Measurements from ENCODE around the gene SH3BP5. TPM values are rescaled to one million over a fixed set of nuclear protein-coding genes. Genes with fewer than 3 reads are reported as not detected.

The SH3BP5 gene
- total RNA-seq, 1 experiment from 2014 or later = 5.2 TPM

GRCh38 chr3:15301761-15302160 is 30.6 kb downstream of the SH3BP5 start:
- no peak for DNase-seq (ENCODE audit: extremely low read depth, low read depth)

DNA sequence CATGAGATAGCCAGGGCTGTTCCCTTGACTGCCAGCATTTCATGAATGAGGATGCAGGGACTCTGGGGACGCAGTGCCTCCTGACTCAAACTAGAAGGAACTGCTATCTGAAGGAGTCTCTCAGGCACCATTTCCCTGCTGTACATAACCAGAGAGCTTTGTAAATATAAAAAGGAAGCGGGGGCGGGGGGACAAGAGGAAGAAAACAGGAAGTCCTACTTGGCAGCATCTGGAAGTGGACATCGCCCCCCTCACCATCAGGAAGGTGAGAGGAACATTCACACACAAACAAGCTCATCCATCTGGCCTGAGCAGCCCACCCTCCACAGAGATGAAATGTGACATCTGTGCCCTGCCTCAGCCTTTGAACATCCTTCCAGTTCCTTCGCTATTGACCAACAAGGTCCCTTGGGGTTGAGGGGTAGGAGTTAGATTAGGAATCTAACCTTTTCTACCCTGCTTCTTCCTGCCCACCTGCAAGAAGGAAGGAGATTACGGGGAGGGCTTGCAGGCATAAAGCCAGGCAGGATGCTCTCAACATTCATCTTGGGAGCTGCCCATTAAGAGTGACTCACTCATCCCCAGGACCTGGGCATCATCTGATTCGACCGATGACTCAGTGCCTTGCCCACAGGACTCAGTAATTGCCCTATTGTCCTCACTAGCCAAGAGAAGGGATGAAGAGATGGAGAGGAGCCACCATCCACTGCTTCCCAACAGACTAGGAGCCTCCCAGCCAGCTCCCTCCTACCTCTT is 31.9 kb downstream of the SH3BP5 start:
- no peak for DNase-seq (ENCODE audit: extremely low read depth, low read depth)

DNA sequence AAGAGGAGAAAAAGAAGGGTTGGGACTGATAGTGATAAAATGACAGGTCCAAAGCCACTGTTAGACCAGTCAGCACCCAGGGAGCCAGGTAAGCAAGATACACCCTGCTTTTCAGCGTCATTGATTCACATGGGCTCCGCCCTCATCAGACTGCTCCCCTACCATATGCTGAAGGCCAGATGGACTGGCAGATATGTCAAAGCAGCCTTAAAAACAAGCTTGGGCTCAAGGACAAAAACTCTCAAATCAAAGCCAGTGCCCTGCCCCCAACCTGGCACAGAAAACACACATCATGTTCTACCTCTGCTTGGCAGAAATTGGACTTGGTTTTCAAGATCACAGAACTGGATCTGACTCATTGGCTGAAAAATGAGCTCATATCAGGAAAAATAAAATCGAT is 33.4 kb downstream of the SH3BP5 start:
- no peak for DNase-seq (ENCODE audit: extremely low read depth, low read depth)

DNA sequence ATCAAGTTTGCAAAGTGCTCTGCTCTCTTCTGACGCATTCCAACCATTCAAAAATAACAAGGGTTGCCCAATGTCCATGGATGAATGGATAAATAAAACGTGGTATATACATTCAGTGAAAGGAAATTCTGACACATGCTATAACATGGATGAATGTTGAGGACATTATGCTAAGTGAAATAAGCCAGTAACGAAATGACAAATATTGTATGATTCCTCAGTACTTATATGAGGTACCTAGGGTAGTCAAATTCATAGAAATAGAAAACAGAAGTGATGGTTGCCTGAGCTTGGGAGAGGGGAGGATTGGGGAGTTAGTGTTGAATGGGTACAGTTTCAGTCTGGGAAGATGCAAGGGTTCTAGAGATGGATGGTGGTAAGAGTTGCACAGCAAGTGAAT is 33.9 kb downstream of the SH3BP5 start:
- DNase-seq (ENCODE audit: extremely low read depth, low read depth) = no peak

- no peak for DNase-seq (ENCODE audit: extremely low read depth, low read depth)
Observed at GRCh38 chr3:15297608-15298350, 34.6 kb downstream of the SH3BP5 start.

DNA sequence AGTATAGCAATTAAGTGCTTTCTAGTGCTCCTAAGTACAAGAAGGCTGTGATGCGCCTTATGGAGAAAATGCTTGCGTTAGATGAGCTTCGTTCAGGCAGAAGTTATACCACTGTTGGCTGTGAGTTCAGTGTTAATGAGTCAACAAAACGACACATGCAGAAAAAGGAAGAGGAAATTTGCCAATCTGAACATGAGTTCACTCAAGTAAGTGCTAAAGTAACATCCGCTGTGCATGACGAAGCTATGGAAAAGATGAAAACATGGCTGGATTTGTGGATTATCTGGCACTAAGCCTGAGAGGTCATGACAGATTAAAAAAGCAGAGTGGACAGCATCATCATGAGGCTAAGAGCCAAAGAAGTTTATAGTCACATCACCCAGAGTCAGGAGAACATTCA is 36.9 kb downstream of the SH3BP5 start:
- DNase-seq (ENCODE audit: extremely low read depth, low read depth) = no peak

- no peak for DNase-seq (ENCODE audit: extremely low read depth, low read depth)
Observed at GRCh38 chr3:15294929-15295328, 37.5 kb downstream of the SH3BP5 start.

- DNase-seq (ENCODE audit: extremely low read depth, low read depth) = no peak
Observed at GRCh38 chr3:15292765-15293522, 39.4 kb downstream of the SH3BP5 start.

GRCh38 chr3:15291589-15292541 is 40.5 kb downstream of the SH3BP5 start:
- DNase-seq (ENCODE audit: extremely low read depth, low read depth) = no peak

DNA sequence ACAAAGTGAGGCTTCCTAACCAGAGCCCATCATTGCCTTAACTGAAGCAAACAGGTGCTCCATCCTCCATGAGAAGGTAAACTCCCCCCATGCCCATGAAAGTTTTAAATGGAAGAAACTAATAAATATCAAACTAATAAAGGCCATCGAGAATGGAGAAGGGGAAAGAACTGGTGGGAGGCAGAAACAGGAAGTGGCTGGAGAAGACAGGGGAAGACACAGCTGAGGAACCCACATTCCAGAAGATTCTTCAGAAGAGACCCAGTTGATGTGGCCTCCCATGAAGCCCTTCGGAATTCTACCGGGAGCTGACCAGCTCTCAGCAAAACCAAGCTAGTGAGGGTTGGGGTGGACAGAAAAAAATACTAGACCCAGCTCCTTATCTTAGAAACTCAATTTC is 41.6 kb downstream of the SH3BP5 start:
- DNase-seq (ENCODE audit: extremely low read depth, low read depth) = no peak

- no peak for DNase-seq (ENCODE audit: extremely low read depth, low read depth)
Observed at GRCh38 chr3:15289661-15290060, 42.7 kb downstream of the SH3BP5 start.

DNA sequence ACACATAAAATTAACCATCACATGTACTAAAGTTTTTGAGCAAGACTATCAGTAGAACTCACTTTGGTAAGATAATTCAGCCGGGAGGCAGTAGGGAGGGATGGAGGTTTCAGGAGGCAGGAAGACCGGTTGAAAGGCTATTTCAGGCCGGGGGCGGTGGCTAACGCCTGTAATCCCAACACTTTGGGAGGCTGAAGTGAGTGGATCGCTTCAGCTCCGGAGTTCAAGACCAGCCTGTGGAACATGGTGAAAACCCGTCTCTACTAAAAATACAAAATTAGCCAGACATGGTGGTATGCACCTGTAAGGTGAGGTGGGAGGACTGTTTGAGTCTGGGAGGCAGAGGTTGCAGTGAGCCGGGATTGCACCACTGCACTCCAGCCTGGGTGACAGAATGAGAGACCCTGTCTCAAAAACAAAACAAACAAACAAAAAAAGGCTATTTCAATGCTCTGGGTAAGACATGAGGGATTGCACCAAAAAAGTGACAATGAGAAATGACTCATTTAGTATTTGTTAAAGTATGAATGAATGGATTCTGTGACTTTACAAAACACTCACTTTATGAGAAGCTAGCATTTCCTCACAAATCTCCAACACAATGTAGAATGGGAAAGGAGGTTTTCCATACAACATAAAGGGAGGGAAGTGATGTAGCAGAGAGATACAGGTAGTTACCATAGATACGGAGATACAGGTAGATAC is 43.9 kb downstream of the SH3BP5 start:
- no peak for DNase-seq (ENCODE audit: extremely low read depth, low read depth)

DNA sequence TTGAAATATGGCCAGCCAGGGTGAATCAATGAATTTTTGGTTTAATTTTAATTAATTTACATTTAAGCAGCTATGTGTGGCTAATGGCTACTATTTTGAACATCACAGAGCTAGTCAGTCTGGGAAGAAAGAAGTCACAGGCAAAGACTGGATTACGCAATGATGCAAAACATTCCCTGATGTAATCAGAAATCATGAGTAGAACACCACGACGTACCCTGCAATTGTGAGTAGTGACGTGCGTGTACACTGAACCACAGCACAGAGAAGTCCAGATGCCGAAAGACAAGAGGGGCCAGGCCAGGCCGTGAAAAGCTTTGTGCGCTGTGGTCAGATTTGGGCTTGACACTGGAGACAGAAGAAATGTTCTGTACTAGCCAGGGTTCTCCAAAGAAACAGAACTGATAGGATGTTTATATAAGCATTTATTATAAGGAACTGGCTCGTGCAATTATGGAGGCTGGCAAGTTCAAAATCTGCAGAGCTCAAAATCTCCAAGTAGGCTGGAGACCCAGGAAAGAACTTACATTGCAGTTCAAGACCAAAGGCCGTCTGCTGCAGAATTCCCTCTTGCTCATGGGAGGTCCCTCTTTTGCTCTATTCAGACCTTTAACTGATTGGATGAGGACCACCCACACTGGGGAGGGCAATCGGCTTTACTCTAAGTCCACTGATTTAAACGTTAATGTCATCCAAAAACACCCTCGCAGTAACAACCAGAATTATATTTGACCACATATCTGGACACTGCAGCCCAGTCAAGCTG is 44.6 kb downstream of the SH3BP5 start:
- no peak for DNase-seq (ENCODE audit: extremely low read depth, low read depth)

DNA sequence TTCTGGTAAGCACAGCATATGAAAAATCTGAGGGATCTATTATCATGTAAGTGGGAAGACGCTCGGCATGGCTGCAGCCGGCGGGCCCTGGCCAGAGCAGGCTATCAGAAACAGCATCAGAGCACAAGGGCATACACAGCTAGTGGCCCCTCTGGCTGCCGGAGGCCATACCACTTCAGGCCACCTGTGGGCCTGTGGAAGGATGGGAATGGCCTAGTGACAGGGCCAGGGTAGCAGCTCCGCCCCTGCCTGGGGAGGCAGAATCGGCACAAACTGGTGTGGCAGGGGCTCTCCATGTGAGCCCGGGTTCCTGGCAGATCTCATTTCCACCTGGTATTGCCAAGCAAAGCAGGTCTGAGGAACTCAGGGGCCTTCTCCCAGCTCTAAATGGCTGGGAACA is 46.4 kb downstream of the SH3BP5 start:
- no peak for DNase-seq (ENCODE audit: extremely low read depth, low read depth)

DNA sequence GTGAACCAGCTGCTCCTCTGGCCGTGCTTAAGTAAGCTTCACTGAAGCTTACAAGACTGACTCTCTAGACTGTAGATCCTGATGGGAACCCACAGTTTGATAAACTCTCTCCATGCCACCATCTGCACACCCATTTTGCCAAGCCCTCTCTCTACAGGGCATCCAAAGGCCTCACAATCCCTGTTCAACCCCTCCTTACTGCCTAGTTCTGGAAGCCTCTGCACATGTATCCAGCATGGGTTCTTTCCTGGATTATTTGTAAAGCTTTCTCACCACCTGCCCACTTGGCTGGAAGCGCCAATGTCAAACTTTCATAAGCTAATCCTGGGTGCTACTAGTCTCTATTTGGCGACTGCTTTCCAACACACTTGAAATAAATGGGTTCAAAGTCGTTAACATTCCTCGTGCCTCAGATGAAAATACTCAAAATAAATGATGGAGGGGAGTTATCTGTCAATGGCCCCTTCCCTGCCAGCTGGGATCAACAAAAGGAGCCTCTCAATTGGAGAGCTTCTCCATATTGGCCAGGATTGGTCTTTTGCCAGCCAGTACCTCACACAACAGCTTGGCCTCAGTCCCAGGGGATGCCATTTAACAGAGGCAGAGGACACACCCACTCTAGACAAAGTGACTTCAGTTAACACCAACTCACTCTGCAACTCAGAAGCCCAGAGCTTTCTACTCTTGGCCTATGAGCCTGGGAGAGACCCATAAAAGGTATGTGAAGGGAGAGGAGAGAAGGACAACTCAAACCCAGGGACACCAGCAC is 48.1 kb downstream of the SH3BP5 start:
- no peak for DNase-seq (ENCODE audit: extremely low read depth, low read depth)

DNA sequence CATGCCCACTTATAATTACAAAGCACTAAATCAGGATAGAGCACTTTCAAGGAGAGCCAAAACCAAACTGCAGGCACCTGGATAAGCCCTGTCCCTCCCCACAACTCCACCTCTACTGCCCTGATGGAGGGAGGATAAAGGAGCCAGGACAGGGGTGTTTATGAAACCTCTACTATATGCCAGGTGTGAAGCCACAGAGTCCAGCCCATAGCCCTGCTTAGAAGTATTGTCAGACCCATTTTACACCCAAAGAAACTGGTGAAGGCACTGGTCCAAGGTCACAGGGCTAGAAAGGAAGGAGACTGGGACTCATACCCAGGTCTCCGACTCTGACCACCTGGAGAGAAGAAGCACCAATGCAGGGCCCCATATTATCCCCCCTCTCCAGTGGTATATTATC is 48.7 kb downstream of the SH3BP5 start:
- no peak for DNase-seq (ENCODE audit: extremely low read depth, low read depth)

- no peak for DNase-seq (ENCODE audit: extremely low read depth, low read depth)
Observed at GRCh38 chr3:15281817-15282216, 50.6 kb downstream of the SH3BP5 start.

DNA sequence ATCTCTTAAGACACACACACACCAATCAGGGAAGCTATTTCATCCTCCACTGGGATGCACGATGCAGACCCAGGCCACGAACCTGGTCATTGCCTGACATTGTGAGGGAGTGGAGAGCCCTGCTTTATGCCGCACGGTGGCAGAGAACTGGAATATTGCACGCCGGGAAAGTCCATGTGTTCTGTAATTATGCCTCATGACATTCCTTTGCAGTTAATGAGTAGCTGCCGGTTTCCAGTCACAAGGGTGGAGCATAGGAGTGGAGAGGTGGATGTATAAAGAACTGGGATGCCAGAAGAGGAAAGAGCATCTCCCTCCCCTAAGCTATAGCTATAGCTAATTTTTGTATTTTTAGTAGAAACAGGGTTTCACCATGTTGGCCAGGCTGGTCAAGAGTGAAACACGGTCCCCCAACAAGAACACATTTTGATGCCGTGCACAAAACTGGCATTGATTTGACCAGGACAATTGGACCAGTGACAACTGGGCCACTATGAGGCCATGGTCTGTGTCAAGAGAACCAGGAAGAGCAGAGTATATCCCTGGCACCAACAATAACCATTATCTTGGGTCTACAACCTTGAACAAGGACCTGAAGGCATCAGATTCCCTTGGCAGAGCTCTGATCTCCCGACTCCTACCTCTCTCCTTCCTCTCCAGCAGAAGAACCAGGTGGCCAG is 51.4 kb downstream of the SH3BP5 start:
- DNase-seq (ENCODE audit: extremely low read depth, low read depth) = no peak
